Astrocyte (in vitro differentiated cells and primary cell): ENCODE data around the gene AKAP4. TPM values are rescaled to one million over a fixed set of nuclear protein-coding genes. Genes with fewer than 3 reads are reported as not detected.

ENCODE experiments used
- DNase-seq: peaks from one replicate; pipeline ENCODE4 v3.0.0-alpha.2; 2010; ENCODE audit warnings: low read depth
- FAIRE-seq: peaks from 2 replicates; lab custom pipeline; 2011; peaks lifted over from hg19 to GRCh38; lab: Jason Lieb, UNC
- H2AFZ ChIP-seq: 2 replicates; pipeline ENCODE4 v1.6.0; 2012; ENCODE audit warnings: low read depth, low read length, inconsistent platforms
- H3K27ac ChIP-seq: 2 replicates; pipeline ENCODE4 v1.5.1; 2011; ENCODE audit warnings: low read depth, low read length, inconsistent platforms
- H3K27me3 ChIP-seq: 2 replicates; pipeline ENCODE4 v1.6.0; 2011; ENCODE audit warnings: low read length, inconsistent platforms; ENCODE audit not compliant: insufficient read depth
- H3K36me3 ChIP-seq: 2 replicates; pipeline ENCODE4 v1.5.1; 2011; ENCODE audit warnings: low read length, inconsistent platforms; ENCODE audit not compliant: insufficient read depth
- H3K4me1 ChIP-seq: 2 replicates; pipeline ENCODE4 v1.5.1; 2011; ENCODE audit warnings: low read length, inconsistent platforms; ENCODE audit not compliant: insufficient read depth
- H3K4me2 ChIP-seq: 2 replicates; pipeline ENCODE4 v1.6.0; 2012; ENCODE audit warnings: low read length, inconsistent platforms
- H3K4me3 ChIP-seq: 2 replicates; pipeline ENCODE4 v1.5.1; 2011; ENCODE audit warnings: low read depth, mild to moderate bottlenecking, low read length, inconsistent platforms; ENCODE audit not compliant: insufficient read depth
- H3K79me2 ChIP-seq: 2 replicates; pipeline ENCODE4 v1.6.0; 2012; ENCODE audit warnings: mild to moderate bottlenecking, low read length, inconsistent platforms; ENCODE audit not compliant: insufficient read depth
- H3K9ac ChIP-seq: 2 replicates; pipeline ENCODE4 v1.6.0; 2012; ENCODE audit warnings: mild to moderate bottlenecking, low read length, inconsistent platforms
- H3K9me3 ChIP-seq: 2 replicates; pipeline ENCODE4 v1.5.1; 2012; ENCODE audit warnings: low read depth, mild to moderate bottlenecking, low read length, inconsistent platforms; ENCODE audit not compliant: insufficient read depth
- H4K20me1 ChIP-seq: 2 replicates; pipeline ENCODE4 v1.6.0; 2012; ENCODE audit warnings: low read length, inconsistent platforms; ENCODE audit not compliant: insufficient read depth
- H3K27ac Mint-ChIP-seq: one replicate; pipeline ENCODE4 v1.8.0; 2021; ENCODE audit warnings: mild to moderate bottlenecking, mixed read lengths; ENCODE audit not compliant: unreplicated experiment
- H3K27me3 Mint-ChIP-seq: one replicate; pipeline ENCODE4 v1.8.0; 2021; ENCODE audit warnings: low read depth, mixed read lengths; ENCODE audit not compliant: unreplicated experiment
- H3K36me3 Mint-ChIP-seq: one replicate; pipeline ENCODE4 v1.8.0; 2021; ENCODE audit warnings: low read depth, mixed read lengths; ENCODE audit not compliant: unreplicated experiment
- H3K4me1 Mint-ChIP-seq: one replicate; pipeline ENCODE4 v1.8.0; 2021; ENCODE audit warnings: low read depth, mixed read lengths; ENCODE audit not compliant: unreplicated experiment
- H3K4me3 Mint-ChIP-seq: one replicate; pipeline ENCODE4 v1.8.0; 2021; ENCODE audit warnings: mild to moderate bottlenecking, moderate library complexity, mixed read lengths; ENCODE audit not compliant: unreplicated experiment
- H3K9me3 Mint-ChIP-seq: one replicate; pipeline ENCODE4 v1.8.0; 2021; ENCODE audit warnings: mild to moderate bottlenecking, mixed read lengths; ENCODE audit not compliant: unreplicated experiment
- EZH2 ChIP-seq: IDR thresholded peaks from 2 replicates; pipeline ENCODE4 v1.6.1; 2012; ENCODE audit warnings: mild to moderate bottlenecking, low read length, inconsistent platforms; ENCODE audit not compliant: insufficient read depth
- total RNA-seq: library from RNA; stranded (reverse); gene quantifications from 2 replicates; pipeline ENCODE4 v1.2.1, GENCODE V29; 2021
- TF ChIP-seq, protein P1 (sequence below): IDR thresholded peaks from 2 replicates; pipeline ENCODE4 v1.5.1; 2011; ENCODE audit warnings: low read depth, mild to moderate bottlenecking, inconsistent platforms, low read length, moderate library complexity; ENCODE audit not compliant: insufficient read depth

The AKAP4 gene
- total RNA-seq, 1 donor from 2014 or later: not detected

DNA sequence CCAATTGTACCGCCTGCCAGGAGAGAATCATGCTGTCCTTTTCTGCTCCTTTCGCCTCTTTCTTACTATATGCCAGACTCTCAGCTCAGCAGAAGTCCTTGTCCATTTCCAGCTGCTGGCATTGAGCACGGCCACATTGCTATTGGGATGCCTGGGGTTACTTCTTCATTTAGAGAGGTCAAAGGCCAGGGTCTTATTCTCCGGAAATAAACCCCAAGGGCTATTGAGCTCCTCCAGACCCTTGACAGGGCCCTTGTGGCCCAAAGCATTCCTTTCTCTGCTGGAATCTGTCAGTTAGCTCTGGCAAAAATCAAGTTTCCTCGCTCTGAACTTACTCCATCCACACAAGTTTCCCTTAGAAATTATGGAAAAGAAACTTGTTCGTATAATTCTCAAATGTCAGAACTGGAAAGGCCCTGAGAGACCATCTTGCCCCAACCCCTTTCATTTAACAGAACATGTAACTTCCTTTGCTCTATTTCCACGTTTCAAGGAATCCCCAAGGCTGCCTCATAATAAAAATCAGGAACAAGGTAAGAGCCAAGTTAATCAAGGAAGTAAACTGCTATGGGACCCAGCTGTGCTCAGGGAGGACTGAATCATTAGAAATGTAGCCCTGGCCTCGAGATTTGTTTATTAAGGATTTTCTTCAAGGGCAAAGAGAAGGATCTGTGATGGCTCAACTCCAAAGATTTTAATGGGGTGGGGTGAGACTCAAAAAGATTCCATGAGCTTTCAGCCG is 11.8 kb downstream of the AKAP4 start:
- H3K4me1 Mint-ChIP-seq: no peaks in the 10 kb centered on the region
- Histone ChIP-seq H3K27ac (no peak overlapping the region), H3K9ac (no peak overlapping the region), H3K27me3 (no peaks in the 10 kb centered on the region), H4K20me1 (no peaks in the 10 kb centered on the region), H2AFZ (no peak overlapping the region), H3K4me3 (no peak overlapping the region), H3K4me2 (no peak overlapping the region), H3K79me2 (no peaks in the 10 kb centered on the region), H3K9me3 (no peaks in the 10 kb centered on the region), H3K36me3 (no peaks in the 10 kb centered on the region), H3K4me1 (no peaks in the 10 kb centered on the region)
- no peak overlapping the region for H3K27ac Mint-ChIP-seq
- no peak overlapping the region for H3K4me3 Mint-ChIP-seq
- DNase-seq: no peak
- no peak for TF ChIP-seq EZH2
- TF ChIP-seq, protein P1, sequence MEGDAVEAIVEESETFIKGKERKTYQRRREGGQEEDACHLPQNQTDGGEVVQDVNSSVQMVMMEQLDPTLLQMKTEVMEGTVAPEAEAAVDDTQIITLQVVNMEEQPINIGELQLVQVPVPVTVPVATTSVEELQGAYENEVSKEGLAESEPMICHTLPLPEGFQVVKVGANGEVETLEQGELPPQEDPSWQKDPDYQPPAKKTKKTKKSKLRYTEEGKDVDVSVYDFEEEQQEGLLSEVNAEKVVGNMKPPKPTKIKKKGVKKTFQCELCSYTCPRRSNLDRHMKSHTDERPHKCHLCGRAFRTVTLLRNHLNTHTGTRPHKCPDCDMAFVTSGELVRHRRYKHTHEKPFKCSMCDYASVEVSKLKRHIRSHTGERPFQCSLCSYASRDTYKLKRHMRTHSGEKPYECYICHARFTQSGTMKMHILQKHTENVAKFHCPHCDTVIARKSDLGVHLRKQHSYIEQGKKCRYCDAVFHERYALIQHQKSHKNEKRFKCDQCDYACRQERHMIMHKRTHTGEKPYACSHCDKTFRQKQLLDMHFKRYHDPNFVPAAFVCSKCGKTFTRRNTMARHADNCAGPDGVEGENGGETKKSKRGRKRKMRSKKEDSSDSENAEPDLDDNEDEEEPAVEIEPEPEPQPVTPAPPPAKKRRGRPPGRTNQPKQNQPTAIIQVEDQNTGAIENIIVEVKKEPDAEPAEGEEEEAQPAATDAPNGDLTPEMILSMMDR: no peak
- peaks cover 2% of the 10 kb centered on the region for H3K27me3 Mint-ChIP-seq
- peak; percentile 63 for FAIRE-seq
- H3K36me3 Mint-ChIP-seq: no peaks in the 10 kb centered on the region
- H3K9me3 Mint-ChIP-seq: no peaks in the 10 kb centered on the region

DNA sequence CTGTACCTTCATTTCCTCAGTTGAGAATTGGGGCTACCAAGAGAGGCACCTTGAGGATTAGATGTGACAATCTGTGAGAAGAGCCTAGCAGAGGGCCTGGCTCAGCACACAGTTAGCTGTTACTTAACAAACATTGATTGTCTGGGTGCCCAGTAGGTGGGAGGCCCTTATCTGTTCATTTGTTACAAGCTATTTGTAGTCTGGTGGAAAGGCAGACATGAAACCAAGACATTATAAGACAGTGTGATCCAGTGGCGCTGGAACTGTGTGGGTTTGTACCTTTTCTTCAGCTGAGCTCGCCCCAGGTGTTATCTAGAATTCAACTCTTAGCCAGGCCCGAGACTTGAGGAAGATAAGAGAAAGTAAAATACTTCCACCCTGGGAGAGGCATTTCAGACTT is 16.9 kb downstream of the AKAP4 start:
- no peaks in the 10 kb centered on the region for H4K20me1 ChIP-seq
- H3K27ac Mint-ChIP-seq: no peak overlapping the region
- no peak for DNase-seq

More for the DNA sequence above, 16.9 kb downstream of the AKAP4 start:
- Histone ChIP-seq H3K4me1 (no peaks in the 10 kb centered on the region), H3K27me3 (no peaks in the 10 kb centered on the region), H3K79me2 (no peaks in the 10 kb centered on the region), H3K27ac (no peak overlapping the region), H3K36me3 (no peaks in the 10 kb centered on the region), H3K9ac (no peak overlapping the region), H3K9me3 (no peaks in the 10 kb centered on the region), H3K4me2 (no peak overlapping the region), H2AFZ (no peak overlapping the region), H3K4me3 (no peak overlapping the region)
- H3K9me3 Mint-ChIP-seq: no peaks in the 10 kb centered on the region
- no peak for FAIRE-seq
- H3K36me3 Mint-ChIP-seq: no peaks in the 10 kb centered on the region
- no peaks in the 10 kb centered on the region for H3K4me1 Mint-ChIP-seq
- TF ChIP-seq EZH2: no peak
- TF ChIP-seq, protein P1: no peak
- no peaks in the 10 kb centered on the region for H3K27me3 Mint-ChIP-seq
- H3K4me3 Mint-ChIP-seq: no peak overlapping the region
